ENCODE results near the gene SETD2. TPM values are rescaled to one million over a fixed set of nuclear protein-coding genes. Genes with fewer than 3 reads are reported as not detected.

SETD2 gene
- total RNA-seq, 1 experiment from 2014 or later = 28.8 TPM

GRCh38 chr3:46982546-46982945, 181.4 kb downstream of the SETD2 start:
- ChIA-PET POLR2A (ENCODE audit: low non-redundant PET) (no interaction called here), CTCF (interaction anchor here (0.8 kb wide), 1 partner anchor 17 kb away, joined by 3 read pairs; no protein-coding TSS in a partner anchor)
- H3K36me3 ChIP-seq (ENCODE audit: insufficient read depth, low read length, poor library complexity, severe bottlenecking) = no peaks in the 10 kb centered on the region
- BruUV-seq (replicated peaks) = no TSS peak
- no peak for TF ChIP-seq EZH2 (IDR thresholded peaks at IDR 0.05; ENCODE audit: borderline replicate concordance, low read depth, low read length, poor library complexity, severe bottlenecking)
- TF ChIP-seq, protein P1, sequence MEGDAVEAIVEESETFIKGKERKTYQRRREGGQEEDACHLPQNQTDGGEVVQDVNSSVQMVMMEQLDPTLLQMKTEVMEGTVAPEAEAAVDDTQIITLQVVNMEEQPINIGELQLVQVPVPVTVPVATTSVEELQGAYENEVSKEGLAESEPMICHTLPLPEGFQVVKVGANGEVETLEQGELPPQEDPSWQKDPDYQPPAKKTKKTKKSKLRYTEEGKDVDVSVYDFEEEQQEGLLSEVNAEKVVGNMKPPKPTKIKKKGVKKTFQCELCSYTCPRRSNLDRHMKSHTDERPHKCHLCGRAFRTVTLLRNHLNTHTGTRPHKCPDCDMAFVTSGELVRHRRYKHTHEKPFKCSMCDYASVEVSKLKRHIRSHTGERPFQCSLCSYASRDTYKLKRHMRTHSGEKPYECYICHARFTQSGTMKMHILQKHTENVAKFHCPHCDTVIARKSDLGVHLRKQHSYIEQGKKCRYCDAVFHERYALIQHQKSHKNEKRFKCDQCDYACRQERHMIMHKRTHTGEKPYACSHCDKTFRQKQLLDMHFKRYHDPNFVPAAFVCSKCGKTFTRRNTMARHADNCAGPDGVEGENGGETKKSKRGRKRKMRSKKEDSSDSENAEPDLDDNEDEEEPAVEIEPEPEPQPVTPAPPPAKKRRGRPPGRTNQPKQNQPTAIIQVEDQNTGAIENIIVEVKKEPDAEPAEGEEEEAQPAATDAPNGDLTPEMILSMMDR (conservative IDR thresholded peaks at IDR 0.05; ENCODE audit: low read depth, low read length) = no peak
- H3K27me3 ChIP-seq (replicated peaks; ENCODE audit: insufficient read depth, low read depth, low read length, poor library complexity) = no peaks in the 10 kb centered on the region
- no peaks in the 10 kb centered on the region for H3K4me1 ChIP-seq (ENCODE audit: insufficient read depth, low read length, poor library complexity, severe bottlenecking)
- no peak overlapping the region for H3K27ac ChIP-seq (ENCODE audit: low read depth, low read length, poor library complexity, severe bottlenecking)
- no peaks in the 10 kb centered on the region for H3K9me3 ChIP-seq (ENCODE audit: low read depth, low read length, poor library complexity, severe bottlenecking)
- no peak for DNase-seq (ENCODE audit: low spot score)
- no peak overlapping the region for H3K4me3 ChIP-seq (ENCODE audit: low read depth, low read length, poor library complexity, severe bottlenecking)
- intact Hi-C loops (cut with micrococcal nuclease; ENCODE audit: unreplicated experiment) = no loop called here

DNA sequence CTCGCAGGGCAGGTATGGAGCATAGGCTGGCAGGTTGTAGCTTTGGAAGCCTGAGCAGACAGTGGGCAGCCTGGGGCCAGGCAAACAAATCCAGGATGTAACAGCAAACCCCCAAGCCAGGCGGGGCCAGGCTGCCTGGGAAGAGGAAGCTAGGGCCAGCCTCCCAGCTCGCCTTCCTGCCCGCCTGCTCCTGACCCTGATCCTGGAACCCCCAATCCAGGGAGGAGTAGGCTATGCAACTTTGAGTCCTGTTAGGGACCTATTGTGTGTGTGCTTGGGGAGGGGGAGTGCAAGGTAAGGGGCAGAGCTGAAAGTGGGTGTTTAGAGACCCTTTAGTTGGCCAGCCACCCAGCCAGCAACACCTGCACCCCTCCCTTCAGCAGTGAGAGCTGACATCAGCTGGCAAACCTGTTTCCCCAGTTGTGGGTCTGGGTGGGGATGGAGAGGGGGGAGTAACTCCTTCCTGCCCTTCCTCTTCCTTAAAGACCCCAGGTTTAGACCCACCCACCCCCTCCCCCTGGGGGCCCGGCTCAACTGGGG, 181.9 kb downstream of the SETD2 start:
- no peak overlapping the region for H3K4me3 ChIP-seq (ENCODE audit: low read depth, low read length, poor library complexity, severe bottlenecking)
- no peaks in the 10 kb centered on the region for H3K9me3 ChIP-seq (ENCODE audit: low read depth, low read length, poor library complexity, severe bottlenecking)
- no peaks in the 10 kb centered on the region for H3K4me1 ChIP-seq (ENCODE audit: insufficient read depth, low read length, poor library complexity, severe bottlenecking)
- H3K27ac ChIP-seq (ENCODE audit: low read depth, low read length, poor library complexity, severe bottlenecking) = no peak overlapping the region
- TF ChIP-seq, protein P1 (conservative IDR thresholded peaks at IDR 0.05; ENCODE audit: low read depth, low read length) = no peak
- no peak for TF ChIP-seq EZH2 (IDR thresholded peaks at IDR 0.05; ENCODE audit: borderline replicate concordance, low read depth, low read length, poor library complexity, severe bottlenecking)
- BruUV-seq (replicated peaks) = no TSS peak
- no peaks in the 10 kb centered on the region for H3K27me3 ChIP-seq (replicated peaks; ENCODE audit: insufficient read depth, low read depth, low read length, poor library complexity)
- no peaks in the 10 kb centered on the region for H3K36me3 ChIP-seq (ENCODE audit: insufficient read depth, low read length, poor library complexity, severe bottlenecking)
- DNase-seq (ENCODE audit: low spot score) = no peak
- intact Hi-C loops (cut with micrococcal nuclease; ENCODE audit: unreplicated experiment) = no loop called here
- POLR2A ChIA-PET (ENCODE audit: low non-redundant PET) = no interaction called here
- CTCF ChIA-PET = interaction anchor here (0.8 kb wide), 1 partner anchor 17 kb away, joined by 3 read pairs; no protein-coding TSS in a partner anchor

- POLR2A ChIA-PET (ENCODE audit: low non-redundant PET) = no interaction called here
- no peaks in the 10 kb centered on the region for H3K9me3 ChIP-seq (ENCODE audit: low read depth, low read length, poor library complexity, severe bottlenecking)
- BruUV-seq (replicated peaks) = no TSS peak
- intact Hi-C loops (cut with micrococcal nuclease; ENCODE audit: unreplicated experiment) = no loop called here
- H3K27ac ChIP-seq (ENCODE audit: low read depth, low read length, poor library complexity, severe bottlenecking) = no peak overlapping the region
- no peaks in the 10 kb centered on the region for H3K4me1 ChIP-seq (ENCODE audit: insufficient read depth, low read length, poor library complexity, severe bottlenecking)
- TF ChIP-seq, protein P1 (conservative IDR thresholded peaks at IDR 0.05; ENCODE audit: low read depth, low read length) = no peak
- TF ChIP-seq EZH2 (IDR thresholded peaks at IDR 0.05; ENCODE audit: borderline replicate concordance, low read depth, low read length, poor library complexity, severe bottlenecking) = no peak
- no peak for DNase-seq (ENCODE audit: low spot score)
- CTCF ChIA-PET = no interaction called here
- H3K27me3 ChIP-seq (replicated peaks; ENCODE audit: insufficient read depth, low read depth, low read length, poor library complexity) = no peaks in the 10 kb centered on the region
- H3K4me3 ChIP-seq (ENCODE audit: low read depth, low read length, poor library complexity, severe bottlenecking) = peak overlapping the region; percentile 53
- no peaks in the 10 kb centered on the region for H3K36me3 ChIP-seq (ENCODE audit: insufficient read depth, low read length, poor library complexity, severe bottlenecking)
Measured at GRCh38 chr3:46979958-46980497, 183.9 kb downstream of the SETD2 start.

All from A673 (cell line).